ENCODE measurements around the gene CFAP45.

The CFAP45 gene

DNA sequence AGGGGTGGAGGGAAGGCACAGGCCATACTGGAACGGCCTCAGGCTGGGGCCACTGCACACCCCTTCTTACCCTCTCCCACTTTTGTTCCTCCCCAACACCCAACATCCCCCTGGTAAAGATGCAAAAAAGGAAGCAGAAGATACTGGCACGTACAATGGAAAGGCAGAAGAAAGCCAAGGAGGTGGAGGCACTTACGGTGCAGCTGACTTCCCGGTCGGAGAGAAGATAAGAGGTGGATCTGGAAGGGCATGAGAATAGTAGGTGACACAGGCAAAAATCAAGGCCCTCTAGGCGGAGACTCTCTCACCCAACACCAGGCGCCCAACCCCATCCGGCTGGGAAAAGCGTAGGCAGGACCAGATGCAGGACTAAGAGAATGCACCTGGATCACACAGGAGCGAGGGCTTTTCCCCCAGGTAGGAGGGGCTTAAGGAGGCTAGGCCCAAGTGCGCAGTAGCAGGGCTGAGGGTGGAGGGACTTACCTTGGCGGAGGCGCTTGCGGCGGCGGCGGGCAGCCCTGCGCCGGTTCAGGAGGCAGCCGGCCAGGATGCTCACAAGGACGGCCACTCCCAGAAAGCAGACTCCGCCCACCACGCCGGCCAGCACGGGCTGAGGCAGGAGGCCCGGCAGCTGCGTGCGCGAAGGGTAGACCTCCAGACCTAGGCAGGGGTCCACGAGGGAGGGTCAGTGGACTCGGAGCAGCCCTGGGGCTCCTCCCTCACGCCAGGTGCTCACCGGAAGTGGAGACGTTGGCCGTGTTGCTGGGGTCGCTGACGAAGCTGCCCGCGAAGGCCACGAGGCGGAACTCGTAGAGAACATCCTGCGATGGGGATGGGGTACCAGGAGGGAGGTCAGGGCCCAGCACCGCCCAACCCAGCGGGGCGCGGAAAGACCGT lies 29.4 kb upstream of the CFAP45 start:
- Histone ChIP-seq H2BK15ac (ENCODE audit: low read length) (no peak overlapping the region), H3K79me1 (ENCODE audit: low read depth, low read length) (no peaks in the 10 kb centered on the region), H3K27me3 (ENCODE audit: control insufficient read depth in 3 of 3, insufficient read depth in 3 of 3, low read depth in 1 of 3, low read length in 3 of 3) (peaks cover 0 to 11% (median 3%) of the 10 kb centered on the region in 3 experiments), H2AK5ac (ENCODE audit: low read depth, low read length) (no peak overlapping the region), H3K18ac (ENCODE audit: low read length) (no peak overlapping the region), H2BK12ac (ENCODE audit: low read length) (no peak overlapping the region), H3K36me3 (replicated peaks in 1 of 2; ENCODE audit: control insufficient read depth in 2 of 2, insufficient read depth in 2 of 2, low read length in 2 of 2) (peaks cover 27 to 46% of the 10 kb centered on the region in 2 donors), H4K91ac (ENCODE audit: low read depth, low read length, poor library complexity) (no peak overlapping the region), H3K9me3 (replicated peaks in 1 of 2; ENCODE audit: control insufficient read depth in 2 of 2, insufficient read depth in 1 of 2, low read depth in 1 of 2, low read length in 2 of 2) (no peaks in the 10 kb centered on the region), H3K14ac (ENCODE audit: low read length) (no peak overlapping the region), H2BK5ac (ENCODE audit: low read length) (no peak overlapping the region), H2AFZ (ENCODE audit: low read length) (no peak overlapping the region), H3K4ac (ENCODE audit: low read length) (no peak overlapping the region), H3K4me2 (ENCODE audit: insufficient read depth, low read length, poor library complexity, severe bottlenecking) (peak overlapping the region; percentile 4), H3K23ac (ENCODE audit: low read depth, low read length, poor library complexity) (peak overlapping the region; percentile 69), H3K9ac (ENCODE audit: low read depth, low read length, poor library complexity) (no peak overlapping the region), H3K4me3 (ENCODE audit: low read length in 2 of 2) (peak overlapping the region in 1 of 2 donors; percentile 46), H3K27ac (replicated peaks; ENCODE audit: low read length) (no peak overlapping the region), H4K8ac (ENCODE audit: low read depth, low read length) (peak overlapping the region; percentile 32), H3K4me1 (ENCODE audit: control insufficient read depth in 2 of 2, insufficient read depth in 1 of 2, low read depth in 1 of 2, low read length in 2 of 2) (peaks cover 5 to 10% of the 10 kb centered on the region in 2 donors), H2BK120ac (ENCODE audit: low read depth, low read length) (no peak overlapping the region)
- DNase-seq (ENCODE audit: low spot score), result no peak
- WGBS, 2 donors (ENCODE audit: extremely low coverage in 2 of 2, insufficient read length in 2 of 2, insufficient replicate concordance in 1 of 2), result no CpG with 5 or more reads among the region's 48 CpGs

DNA sequence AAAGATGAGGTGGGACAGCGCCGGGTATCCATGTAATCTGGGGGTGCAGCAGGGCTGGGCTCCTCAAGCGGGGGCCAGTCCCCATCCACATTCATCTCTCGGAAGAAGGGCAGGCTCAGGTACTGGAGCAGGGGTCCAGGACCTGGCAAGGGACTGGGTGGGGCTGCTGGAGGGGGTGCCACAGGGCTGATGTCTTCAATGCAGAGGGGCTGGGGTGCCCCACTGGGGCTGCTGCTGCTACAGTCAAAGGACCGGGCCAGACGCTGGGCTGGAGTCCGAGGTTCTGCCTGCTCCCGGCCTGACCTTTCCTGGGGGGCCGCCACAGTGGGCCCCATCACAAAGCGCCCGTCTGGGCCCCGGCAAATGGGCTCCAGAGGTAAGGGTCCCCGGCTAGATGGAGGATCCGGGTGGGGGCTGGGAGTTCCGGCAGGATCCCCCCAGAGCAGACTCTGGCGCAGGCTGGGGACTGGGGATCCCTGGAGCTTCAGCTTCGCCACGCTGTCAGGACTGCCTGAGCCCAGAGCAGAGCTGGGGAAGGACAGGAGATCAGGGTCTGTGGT lies 28.6 kb upstream of the CFAP45 start:
- Histone ChIP-seq H3K79me1 (ENCODE audit: low read depth, low read length) (no peaks in the 10 kb centered on the region), H3K27me3 (ENCODE audit: control insufficient read depth in 3 of 3, insufficient read depth in 3 of 3, low read depth in 1 of 3, low read length in 3 of 3) (peaks cover 0 to 15% (median 3%) of the 10 kb centered on the region in 3 experiments), H3K18ac (ENCODE audit: low read length) (no peak overlapping the region), H3K4me1 (ENCODE audit: control insufficient read depth in 2 of 2, insufficient read depth in 1 of 2, low read depth in 1 of 2, low read length in 2 of 2) (peaks cover 11 to 15% of the 10 kb centered on the region in 2 donors), H3K9me3 (replicated peaks in 1 of 2; ENCODE audit: control insufficient read depth in 2 of 2, insufficient read depth in 1 of 2, low read depth in 1 of 2, low read length in 2 of 2) (no peaks in the 10 kb centered on the region), H2BK12ac (ENCODE audit: low read length) (no peak overlapping the region), H3K4me2 (ENCODE audit: insufficient read depth, low read length, poor library complexity, severe bottlenecking) (no peak overlapping the region), H2BK120ac (ENCODE audit: low read depth, low read length) (no peak overlapping the region), H3K9ac (ENCODE audit: low read depth, low read length, poor library complexity) (no peak overlapping the region), H3K36me3 (replicated peaks in 1 of 2; ENCODE audit: control insufficient read depth in 2 of 2, insufficient read depth in 2 of 2, low read length in 2 of 2) (peaks cover 23 to 41% of the 10 kb centered on the region in 2 donors), H2AFZ (ENCODE audit: low read length) (no peak overlapping the region), H3K23ac (ENCODE audit: low read depth, low read length, poor library complexity) (no peak overlapping the region), H3K27ac (replicated peaks; ENCODE audit: low read length) (no peak overlapping the region), H3K14ac (ENCODE audit: low read length) (no peak overlapping the region), H2BK5ac (ENCODE audit: low read length) (peak overlapping the region; percentile 73), H3K4me3 (ENCODE audit: low read length in 2 of 2) (no peak overlapping the region), H4K91ac (ENCODE audit: low read depth, low read length, poor library complexity) (no peak overlapping the region), H2BK15ac (ENCODE audit: low read length) (no peak overlapping the region), H3K4ac (ENCODE audit: low read length) (no peak overlapping the region), H2AK5ac (ENCODE audit: low read depth, low read length) (no peak overlapping the region), H4K8ac (ENCODE audit: low read depth, low read length) (no peak overlapping the region)
- no peak for DNase-seq (ENCODE audit: low spot score)
- no CpG with 5 or more reads among the region's 18 CpGs for WGBS, 2 donors (ENCODE audit: extremely low coverage in 2 of 2, insufficient read length in 2 of 2, insufficient replicate concordance in 1 of 2)

DNA sequence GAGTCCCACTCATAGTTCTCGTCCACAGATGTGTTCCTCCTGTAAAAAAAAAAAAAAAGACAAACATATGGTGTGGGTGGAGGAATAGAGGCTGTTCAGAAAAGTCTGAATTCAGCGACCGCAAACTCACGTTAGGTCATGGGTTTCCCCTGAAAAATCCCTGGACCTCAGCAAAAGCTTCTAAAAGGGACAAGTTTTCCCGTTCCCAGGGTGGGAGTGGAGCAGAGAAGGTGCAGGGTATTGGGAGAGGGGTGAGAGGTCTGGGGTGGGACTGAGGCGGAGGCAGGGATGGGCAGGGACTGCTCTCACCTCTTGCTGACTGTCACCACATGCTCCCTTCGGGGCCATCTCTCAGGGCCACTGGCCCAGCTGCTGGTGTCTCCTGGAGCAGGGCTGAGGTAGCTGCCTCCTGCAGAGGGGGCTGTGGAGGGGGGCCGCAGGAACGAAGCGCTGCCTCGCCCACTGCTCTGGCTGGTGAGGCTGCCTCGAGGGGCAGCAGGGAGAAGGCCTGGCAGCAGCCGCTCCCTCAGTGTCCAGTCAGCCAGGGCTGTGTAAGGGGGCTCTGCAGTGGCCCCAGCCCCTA lies 28.0 kb upstream of the CFAP45 start:
- no peak overlapping the region for H3K4me3 ChIP-seq (ENCODE audit: low read length in 2 of 2)
- WGBS, 2 donors (ENCODE audit: extremely low coverage in 2 of 2, insufficient read length in 2 of 2, insufficient replicate concordance in 1 of 2), result no CpG with 5 or more reads among the region's 13 CpGs
- H3K14ac ChIP-seq (ENCODE audit: low read length), result no peak overlapping the region
- no peak overlapping the region for H4K8ac ChIP-seq (ENCODE audit: low read depth, low read length)
- no peak overlapping the region for H2BK15ac ChIP-seq (ENCODE audit: low read length)
- no peak overlapping the region for H2AK5ac ChIP-seq (ENCODE audit: low read depth, low read length)
- peak overlapping the region; percentile 63 for H3K23ac ChIP-seq (ENCODE audit: low read depth, low read length, poor library complexity)
- H3K4ac ChIP-seq (ENCODE audit: low read length), result no peak overlapping the region
- H3K4me2 ChIP-seq (ENCODE audit: insufficient read depth, low read length, poor library complexity, severe bottlenecking), result no peak overlapping the region
- H2BK12ac ChIP-seq (ENCODE audit: low read length), result no peak overlapping the region
- no peak overlapping the region for H2AFZ ChIP-seq (ENCODE audit: low read length)
- no peak overlapping the region for H2BK120ac ChIP-seq (ENCODE audit: low read depth, low read length)
- H3K36me3 ChIP-seq (replicated peaks in 1 of 2; ENCODE audit: control insufficient read depth in 2 of 2, insufficient read depth in 2 of 2, low read length in 2 of 2), result peaks cover 22 to 38% of the 10 kb centered on the region in 2 donors
- peaks cover 17 to 20% of the 10 kb centered on the region in 2 donors for H3K4me1 ChIP-seq (ENCODE audit: control insufficient read depth in 2 of 2, insufficient read depth in 1 of 2, low read depth in 1 of 2, low read length in 2 of 2)
- peak overlapping the region; percentile 73 for H2BK5ac ChIP-seq (ENCODE audit: low read length)
- H3K79me1 ChIP-seq (ENCODE audit: low read depth, low read length), result peaks cover under 1% of the 10 kb centered on the region
- H3K18ac ChIP-seq (ENCODE audit: low read length), result no peak overlapping the region
- H3K9me3 ChIP-seq (replicated peaks in 1 of 2; ENCODE audit: control insufficient read depth in 2 of 2, insufficient read depth in 1 of 2, low read depth in 1 of 2, low read length in 2 of 2), result no peaks in the 10 kb centered on the region
- H4K91ac ChIP-seq (ENCODE audit: low read depth, low read length, poor library complexity), result no peak overlapping the region
- no peak for DNase-seq (ENCODE audit: low spot score)
- no peak overlapping the region for H3K9ac ChIP-seq (ENCODE audit: low read depth, low read length, poor library complexity)
- H3K27ac ChIP-seq (replicated peaks; ENCODE audit: low read length), result no peak overlapping the region
- H3K27me3 ChIP-seq (ENCODE audit: control insufficient read depth in 3 of 3, insufficient read depth in 3 of 3, low read depth in 1 of 3, low read length in 3 of 3), result peaks cover 0 to 13% (median 3%) of the 10 kb centered on the region in 3 experiments
